GM12878 (cell line): ENCODE measurements around the gene TARBP2. TPM values are rescaled to one million over a fixed set of nuclear protein-coding genes. Genes with fewer than 3 reads are reported as not detected.

Source experiments
- ATAC-seq: fragments of 200-7000 bp; cut with Tn5 transposase; 3 replicates; pipeline ENCODE4 v1.9.1; 2020; ENCODE audit warnings: mild to moderate bottlenecking, moderate library complexity
- BruUV-seq: library from RNA; stranded (reverse); fragments of 400-500 nt; replicated peaks from 2 replicates; lab custom pipeline; 2021; lab: Mats Ljungman, UMichigan
- CTCF ChIA-PET: fragments of 300-600 bp; sonication (Branson Sonifier 250); formaldehyde crosslinking; extraction: SDS; loops from one replicate; lab custom pipeline; 2021; ENCODE audit warnings: inconsistent platforms; lab: Yijun Ruan, JAX
- POLR2A ChIA-PET: fragments of 350-600 bp; formaldehyde crosslinking; extraction: SDS; loops from one replicate; lab custom pipeline; 2021; ENCODE audit warnings: inconsistent platforms; lab: Charles Lee
- RAD21 ChIA-PET: fragments of 300-600 bp; sonication (Branson Sonifier 250); formaldehyde crosslinking; loops from one replicate; lab custom pipeline; 2023; ENCODE audit warnings: antibody characterized with exemption; ENCODE audit not compliant: unreplicated experiment; lab: Charles Lee
- SMC1A ChIA-PET: fragments of 300-600 bp; sonication (Branson Sonifier 250); formaldehyde crosslinking; loops from one replicate; lab custom pipeline; 2023; ENCODE audit not compliant: unreplicated experiment, uncharacterized antibody; lab: Charles Lee
- DNase-seq: peaks from one replicate; pipeline ENCODE4 v3.0.0-alpha.2; 2011; ENCODE audit warnings: low read depth, low spot score
- FAIRE-seq: peaks from 3 replicates; lab custom pipeline; 2011; peaks lifted over from hg19 to GRCh38; lab: Jason Lieb, UNC
- H2AFZ ChIP-seq: 2 replicates; pipeline ENCODE4 v1.6.0; 2011; ENCODE audit warnings: low read depth, low read length, control low read depth; ENCODE audit not compliant: control insufficient read depth
- H3K27ac ChIP-seq: 2 replicates; pipeline ENCODE4 v1.5.1; 2011; ENCODE audit warnings: control low read depth; ENCODE audit not compliant: control insufficient read depth, insufficient read depth
- H3K27me3 ChIP-seq, 2 experiments: replicated peaks in 1 of 2; 2 replicates each; pipeline versions ENCODE4 v1.6.0 to v1.6.1; 2011; ENCODE audit warnings: low read length in 1 of 2; ENCODE audit not compliant: control insufficient read depth in 2 of 2, insufficient read depth in 2 of 2
- H3K36me3 ChIP-seq, 2 experiments: 2 replicates each; pipeline ENCODE4 v1.5.1; 2011; ENCODE audit warnings: low read length in 1 of 2; ENCODE audit not compliant: control insufficient read depth in 2 of 2, insufficient read depth in 2 of 2
- H3K4me1 ChIP-seq: 2 replicates; pipeline ENCODE4 v1.6.1; 2011; ENCODE audit warnings: mild to moderate bottlenecking, low read length, moderate library complexity, mixed read lengths; ENCODE audit not compliant: control insufficient read depth, insufficient read depth
- H3K4me2 ChIP-seq: 2 replicates; pipeline ENCODE4 v1.6.0; 2011; ENCODE audit warnings: control low read depth; ENCODE audit not compliant: control insufficient read depth, insufficient read depth
- H3K4me3 ChIP-seq: fragments of 200-600 bp; sonication (generic); 2 replicates; pipeline ENCODE4 v1.5.1; 2016
- H3K79me2 ChIP-seq: 2 replicates; pipeline ENCODE4 v1.6.0; 2011; ENCODE audit warnings: low read length; ENCODE audit not compliant: control insufficient read depth, insufficient read depth
- H3K9ac ChIP-seq: 2 replicates; pipeline ENCODE4 v1.8.0; 2011; ENCODE audit warnings: low read length, control low read depth, mixed read lengths; ENCODE audit not compliant: control insufficient read depth, insufficient read depth
- H3K9me3 ChIP-seq: replicated peaks from 3 replicates; pipeline ENCODE4 v1.5.1; 2011; ENCODE audit warnings: mild to moderate bottlenecking, low read length; ENCODE audit not compliant: control insufficient read depth, insufficient read depth
- H4K20me1 ChIP-seq: 2 replicates; pipeline ENCODE4 v1.6.0; 2011; ENCODE audit not compliant: control insufficient read depth, insufficient read depth
- POLR2AphosphoS5 ChIP-seq: IDR thresholded peaks from 2 replicates; pipeline ENCODE4 v1.6.1; 2011; ENCODE audit warnings: mild to moderate bottlenecking, low read length, inconsistent platforms
- RCOR1 ChIP-seq: conservative IDR thresholded peaks from 2 replicates; pipeline ENCODE4 v1.6.1; 2012; ENCODE audit warnings: low read depth, low read length, improper control_type of control experiment
- WGBS: methylation state at CpG from one replicate; pipeline ENCODE4 v1.1.6; 2016; ENCODE audit warnings: low lambda C conversion rate; ENCODE audit not compliant: insufficient replicate concordance, insufficient coverage; ENCODE audit errors: missing lambda C conversion rate; 5-methylcytosine and 5-hydroxymethylcytosine counted together
- in situ Hi-C: fragments of 300-500 bp; cut with MboI; formaldehyde crosslinking; loops from 9 replicates; pipeline ENCODE4 v1.14.3; 2018; ENCODE audit warnings: mixed read lengths
- intact Hi-C: fragments of 100-400 bp; cut with micrococcal nuclease; formaldehyde crosslinking; loops from one replicate; pipeline ENCODE4 v1.14.2; 2022; ENCODE audit not compliant: unreplicated experiment
- polyA plus RNA-seq, 11 experiments: library from polyadenylated mRNA; depleted of rRNA in 4 of 11; unstranded in 6 of 11; stranded (reverse) in 5 of 11; fragments of >200 nt; fragmentation: Nextera tagmentation in 4 of 11; fragmentation: Illumina TruSeq in 1 of 11; extraction: Ambion mirVana in 4 of 11; extraction: Trizol in 1 of 11; gene quantifications; 1 replicate in 1 of 11; 2 replicates in 10 of 11; pipeline versions ENCODE4 v1.2.1 to v1.2.3, GENCODE V29; 2011 to 2016; ENCODE audit warnings: inconsistent platforms in 2 of 11, missing spikeins in 2 of 11, low read depth in 1 of 11
- total RNA-seq, 4 experiments: library from RNA; depleted of rRNA in 3 of 4; stranded (reverse); fragments of >200 nt in 3 of 4; fragmentation: Illumina TruSeq in 1 of 4; extraction: Trizol in 1 of 4; gene quantifications; 2 replicates each; pipeline versions ENCODE4 v1.2.1 to v1.2.3, GENCODE V29; 2013 to 2021
- TF ChIP-seq, protein P1 (sequence below): IDR thresholded peaks from 2 replicates; pipeline ENCODE4 v1.6.1; 2012; ENCODE audit warnings: low read depth, low read length, improper control_type of control experiment

The TARBP2 gene
- total and polyA plus RNA-seq, 10 of the 15 experiments (the other 5 are each of a cell fraction or from before 2014, with no cell fraction given): 5.5 to 60.1 (median 36.8) TPM

GRCh38 chr12:53468282-53468681 lies 32.8 kb upstream of the TARBP2 start:
- TF ChIP-seq, protein P1, sequence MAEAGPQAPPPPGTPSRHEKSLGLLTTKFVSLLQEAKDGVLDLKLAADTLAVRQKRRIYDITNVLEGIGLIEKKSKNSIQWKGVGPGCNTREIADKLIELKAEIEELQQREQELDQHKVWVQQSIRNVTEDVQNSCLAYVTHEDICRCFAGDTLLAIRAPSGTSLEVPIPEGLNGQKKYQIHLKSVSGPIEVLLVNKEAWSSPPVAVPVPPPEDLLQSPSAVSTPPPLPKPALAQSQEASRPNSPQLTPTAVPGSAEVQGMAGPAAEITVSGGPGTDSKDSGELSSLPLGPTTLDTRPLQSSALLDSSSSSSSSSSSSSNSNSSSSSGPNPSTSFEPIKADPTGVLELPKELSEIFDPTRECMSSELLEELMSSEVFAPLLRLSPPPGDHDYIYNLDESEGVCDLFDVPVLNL: no peak
- TF ChIP-seq POLR2AphosphoS5: peak; percentile 84; the same call in 1 of the 2 replicates
- in situ Hi-C loops: no loop called here
- CTCF ChIA-PET: interaction anchor here (0.8 to 2.2 kb wide), 3 partner anchors 9 to 173 kb away, joined by 3 to 10 read pairs (median 4); partner anchors contain the start of genes PFDN5 and TARBP2

GRCh38 chr12:53472056-53472582 lies 29.0 kb upstream of the TARBP2 start:
- CTCF ChIA-PET: interaction anchor here (1.9 to 2.9 kb wide), 2 partner anchors 10 to 119 kb away, joined by 7 to 12 read pairs; no protein-coding TSS in a partner anchor
- intact Hi-C loops: no loop called here

More at GRCh38 chr12:53468282-53468681, 32.8 kb upstream of the TARBP2 start:
- intact Hi-C loops: no loop called here
- no peaks in the 10 kb centered on the region for H3K9me3 ChIP-seq
- BruUV-seq: no TSS peak
- peaks cover 7% of the 10 kb centered on the region for H3K79me2 ChIP-seq
- H2AFZ ChIP-seq: no peak overlapping the region
- H3K27ac ChIP-seq: no peak overlapping the region
- peaks cover 36 to 72% of the 10 kb centered on the region in 2 experiments for H3K36me3 ChIP-seq
- FAIRE-seq: no peak
- ATAC-seq: no peak
- no peak for DNase-seq
- peaks cover 7% of the 10 kb centered on the region; the same call in 1 of the 2 replicates for H4K20me1 ChIP-seq
- RAD21 ChIA-PET: no interaction called here
- WGBS: 92% methylated on average over 1 of the region's 1 CpG
- POLR2A ChIA-PET: interaction anchor here (0.6 kb wide), 1 partner anchor 67 kb away, joined by 3 read pairs; no protein-coding TSS in a partner anchor
- no peaks in the 10 kb centered on the region for H3K4me1 ChIP-seq
- no peak overlapping the region for H3K4me3 ChIP-seq
- no peak overlapping the region for H3K4me2 ChIP-seq
- H3K27me3 ChIP-seq: no peaks in the 10 kb centered on the region
- H3K9ac ChIP-seq: no peak overlapping the region
- SMC1A ChIA-PET: interaction anchor here (1.2 kb wide), 1 partner anchor 9 kb away, joined by 5 read pairs; no protein-coding TSS in a partner anchor

More at GRCh38 chr12:53472056-53472582, 29.0 kb upstream of the TARBP2 start:
- Histone ChIP-seq H3K4me2 (no peak overlapping the region), H3K36me3 (peaks cover 26 to 67% of the 10 kb centered on the region in 2 experiments), H3K4me1 (0 out of 2 replicates have a peak, but pooled peaks cover 2% of the 10 kb centered on the region), H2AFZ (no peak overlapping the region), H4K20me1 (peaks cover 5% of the 10 kb centered on the region), H3K79me2 (peaks cover 3% of the 10 kb centered on the region; the same call in 1 of the 2 replicates), H3K27ac (no peak overlapping the region), H3K27me3 (no peaks in the 10 kb centered on the region), H3K4me3 (no peak overlapping the region), H3K9ac (no peak overlapping the region), H3K9me3 (no peaks in the 10 kb centered on the region)
- in situ Hi-C loops: loop anchor here (10.0 kb wide), 1 partner anchor 447 kb away; no protein-coding TSS in a partner anchor
- SMC1A ChIA-PET: interaction anchor here (1.9 kb wide), 1 partner anchor 10 kb away, joined by 6 read pairs; no protein-coding TSS in a partner anchor
- no peak for ATAC-seq
- 67% methylated on average over 1 of the region's 1 CpG for WGBS
- RAD21 ChIA-PET: interaction anchor here (1.5 kb wide), 1 partner anchor 120 kb away, joined by 3 read pairs; no protein-coding TSS in a partner anchor
- DNase-seq: no peak
- no TSS peak for BruUV-seq
- POLR2A ChIA-PET: interaction anchor here (1.4 to 2.2 kb wide), 3 partner anchors 17 to 89 kb away, joined by 3 to 6 read pairs (median 4); no protein-coding TSS in a partner anchor
- TF ChIP-seq RCOR1: no peak
- no peak for FAIRE-seq
